HG02943 (cell line): ENCODE measurements around the gene INPP5A.
"Not testable (repeated sequence)": the region's sequence is repeated elsewhere in the genome, so short reads cannot be mapped to it uniquely, and the experiment has no call there.

Experiments
- ATAC-seq: cut with Tn5 transposase; IDR thresholded peaks from one replicate; pipeline ENCODE4 v1.9.1; 2021; ENCODE audit warnings: mild to moderate bottlenecking, low read depth, moderate library complexity; ENCODE audit not compliant: unreplicated experiment

The INPP5A gene

DNA sequence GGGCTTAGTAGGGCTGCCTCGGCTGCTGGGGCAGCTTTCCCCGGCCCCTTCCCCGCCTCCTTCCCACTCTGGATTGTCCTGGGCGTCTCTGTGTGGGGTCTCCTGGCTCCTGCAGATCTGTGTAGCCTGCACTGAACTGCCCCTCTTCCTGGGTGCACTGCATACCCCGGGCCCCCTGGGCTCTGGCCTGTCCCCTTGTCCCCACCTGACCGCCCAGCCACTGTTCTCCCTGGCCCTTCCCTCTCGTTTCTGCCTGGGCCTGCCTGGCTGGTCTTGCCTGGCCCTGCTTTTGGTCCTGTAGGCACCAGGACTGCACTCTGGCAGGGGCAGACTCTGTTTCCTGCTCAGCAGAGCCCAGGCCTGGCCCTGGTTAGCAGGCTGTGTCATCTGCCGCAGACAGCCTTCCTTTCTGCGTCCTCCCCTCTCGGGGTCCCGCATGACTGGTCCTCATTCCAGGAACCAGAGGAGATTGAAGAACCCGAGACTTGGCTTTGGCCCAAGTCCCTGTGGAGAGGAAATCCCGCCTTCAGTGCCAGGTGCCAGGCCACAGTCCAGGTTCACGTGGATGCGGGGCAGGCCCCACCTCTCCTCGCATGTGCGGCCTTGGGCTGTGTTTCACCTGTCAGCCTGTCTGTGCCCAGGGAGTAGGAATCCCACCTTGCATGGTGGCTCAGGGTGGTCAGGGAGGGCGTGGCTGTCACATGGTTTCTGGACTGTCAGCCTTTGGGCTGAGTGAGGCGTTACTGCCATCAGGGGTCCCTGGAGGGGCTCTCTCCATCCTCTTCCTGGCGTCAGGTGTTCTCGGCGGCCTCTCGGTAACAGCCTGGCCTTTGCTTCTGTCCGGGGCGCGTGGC is 9.2 kb downstream of the INPP5A start:
- ATAC-seq = no peak

DNA sequence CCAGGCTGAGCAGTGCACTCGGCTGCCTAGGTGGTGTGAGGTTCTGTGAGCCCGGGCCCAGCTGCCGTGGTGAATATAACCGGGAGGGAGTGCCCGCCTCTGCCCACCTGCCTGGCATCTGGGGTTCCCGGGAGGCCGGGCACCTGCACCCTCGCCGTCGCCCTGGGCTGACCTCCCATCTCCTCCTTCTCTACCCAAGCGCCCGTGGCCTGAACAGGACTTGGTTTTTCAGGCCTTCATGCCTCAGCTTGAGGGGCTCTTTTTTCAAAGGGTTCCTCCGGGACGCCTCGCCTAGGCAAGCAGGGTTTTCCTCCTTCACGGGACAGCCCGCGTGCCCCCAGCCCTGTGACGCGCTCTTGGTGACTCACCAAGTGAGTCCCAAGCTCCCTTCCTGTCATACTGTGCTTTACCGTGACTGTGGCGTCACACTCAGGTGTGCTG is 9.9 kb downstream of the INPP5A start:
- no peak for ATAC-seq

DNA sequence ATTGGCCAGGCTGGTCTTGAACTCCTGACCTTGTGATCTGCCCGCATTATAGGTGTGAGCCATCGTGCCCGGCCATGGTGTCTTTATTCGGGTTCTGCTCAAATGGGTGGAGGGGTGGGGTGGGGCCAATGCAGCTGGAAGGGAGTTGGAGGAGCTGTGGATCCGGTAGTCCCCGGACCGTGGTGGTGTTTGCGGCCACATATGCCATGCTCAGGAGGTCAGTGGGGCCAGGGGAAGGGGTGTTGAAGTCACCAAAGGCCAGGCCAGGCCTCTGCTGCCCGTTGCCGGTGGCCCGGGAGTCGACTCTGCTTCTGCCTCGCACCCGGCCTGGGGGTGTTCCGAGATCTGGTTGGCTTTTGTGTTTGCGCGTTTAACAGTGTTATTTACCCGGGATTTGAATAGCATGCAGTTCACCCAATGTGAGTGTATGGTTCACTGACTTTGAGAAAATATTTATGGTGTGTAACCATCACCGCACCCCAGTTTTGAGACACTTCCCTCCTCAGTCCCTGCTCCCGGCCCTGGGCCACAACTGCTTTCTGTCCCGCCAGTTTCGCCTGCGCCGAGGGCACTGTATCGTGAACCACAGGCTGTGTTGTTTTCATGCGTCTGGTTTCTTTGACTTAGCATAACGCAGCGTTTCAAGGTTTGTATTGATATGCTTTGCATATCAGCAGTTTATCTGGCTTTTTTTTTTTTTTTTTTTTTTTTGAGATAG is 10.7 kb downstream of the INPP5A start:
- no peak for ATAC-seq

DNA sequence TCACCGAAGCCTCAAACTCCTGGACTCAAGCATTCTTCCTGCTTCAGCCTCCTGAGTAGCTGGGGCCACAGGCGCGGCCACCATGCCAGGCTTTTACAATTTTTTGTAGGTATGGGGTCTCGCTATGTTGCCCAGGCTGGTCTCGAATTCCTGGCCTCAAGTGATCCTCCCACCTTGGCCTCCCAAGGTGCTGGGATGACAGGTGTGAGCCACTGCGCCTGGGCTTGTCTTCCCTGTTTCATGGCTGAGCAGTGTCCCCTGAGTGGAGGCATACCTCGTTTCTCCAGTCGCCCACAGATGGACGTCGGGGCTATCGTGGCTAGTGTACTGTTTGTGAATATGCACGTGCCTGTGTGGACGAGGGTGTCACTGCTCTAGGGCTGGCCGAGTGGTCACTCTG is 11.3 kb downstream of the INPP5A start:
- ATAC-seq = no peak

DNA sequence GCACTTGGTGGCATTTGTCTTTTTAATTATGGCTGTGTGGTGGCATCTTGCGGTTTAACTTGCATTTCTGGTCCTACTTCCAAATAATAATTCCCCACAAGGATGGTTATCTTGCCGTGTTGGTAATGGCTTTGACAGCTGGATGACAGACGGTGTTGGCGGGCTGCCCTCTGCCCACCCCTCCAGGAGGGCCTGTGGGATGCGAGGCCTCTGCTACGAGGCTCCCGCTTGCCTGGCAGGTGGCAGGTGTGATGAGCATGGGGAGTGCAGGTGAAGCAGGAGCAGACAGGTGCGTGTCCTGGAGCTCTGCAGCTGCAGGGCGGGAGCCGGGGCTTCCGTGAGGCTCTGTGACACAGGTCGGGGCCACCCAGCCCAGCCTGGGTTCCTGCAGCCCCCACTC is 11.8 kb downstream of the INPP5A start:
- ATAC-seq = no peak

DNA sequence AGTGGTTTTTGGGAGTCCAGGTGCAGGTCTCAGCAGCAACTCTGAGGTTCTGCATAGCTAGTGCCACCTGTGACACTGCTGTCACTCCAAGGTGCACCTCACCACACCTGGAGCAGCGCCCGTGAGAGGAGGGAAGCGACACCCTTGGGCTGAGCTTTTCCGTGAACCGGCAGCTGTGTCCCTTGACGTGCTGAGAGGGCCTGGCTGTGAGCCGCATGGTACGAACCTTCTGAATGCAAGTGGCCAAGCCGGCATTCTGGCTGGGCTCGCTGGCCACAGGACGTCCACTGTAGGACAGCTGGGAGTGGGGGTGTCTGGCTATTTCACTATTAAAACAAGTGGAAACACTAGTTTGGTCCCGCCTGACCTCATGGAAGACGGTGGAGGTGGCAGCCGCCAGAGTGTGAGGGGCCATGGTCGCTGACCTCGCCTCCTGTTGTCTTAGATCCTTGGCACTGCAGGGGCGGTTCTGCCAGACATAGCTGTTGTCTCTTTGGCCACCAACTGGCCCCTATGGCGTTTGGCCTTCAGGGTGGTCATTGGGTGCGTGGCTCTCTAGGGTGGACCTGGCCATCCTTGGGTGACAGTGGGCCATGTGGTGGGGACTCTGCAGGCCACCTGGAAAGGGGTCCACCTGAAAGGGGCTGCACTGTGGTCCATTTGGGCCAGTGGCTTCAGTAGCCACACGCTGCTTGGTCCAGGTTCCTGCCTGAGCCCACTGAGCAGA is 12.9 kb downstream of the INPP5A start:
- no peak for ATAC-seq

DNA sequence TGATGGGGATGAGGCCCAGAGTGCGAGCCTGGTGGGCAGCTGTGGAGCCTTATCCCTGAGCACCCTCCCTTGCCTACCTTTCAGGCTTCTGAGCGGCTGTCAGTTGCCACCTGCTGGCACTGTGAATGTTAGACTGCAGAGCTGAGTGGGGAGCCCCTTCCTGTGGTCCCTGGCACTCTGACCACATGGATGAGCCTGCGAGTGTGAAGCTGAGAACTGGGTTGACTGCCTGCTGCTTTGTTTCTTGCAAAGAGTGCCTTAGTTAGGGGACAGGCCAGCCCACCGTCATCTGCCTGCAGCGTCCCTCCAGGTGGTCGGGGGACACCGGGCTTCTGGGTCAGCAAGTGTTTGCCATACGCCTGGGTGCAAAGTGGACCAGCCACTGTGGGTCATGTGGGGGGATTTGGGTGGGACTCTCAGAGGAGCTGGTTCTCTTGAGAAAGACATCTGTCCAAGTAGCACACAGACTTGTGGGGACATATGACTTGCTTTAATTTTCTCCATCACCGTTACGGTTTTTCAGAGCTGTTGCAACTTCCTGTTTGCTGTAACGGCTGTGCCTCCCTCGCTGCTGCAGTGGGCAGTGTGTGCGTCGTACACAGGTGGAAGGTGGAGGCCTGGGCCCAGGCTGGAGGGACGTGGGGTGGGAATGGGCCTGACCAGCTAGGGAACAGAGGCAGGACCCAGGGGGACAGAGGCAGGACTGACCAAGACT is 13.7 kb downstream of the INPP5A start:
- peak; percentile 58 for ATAC-seq

DNA sequence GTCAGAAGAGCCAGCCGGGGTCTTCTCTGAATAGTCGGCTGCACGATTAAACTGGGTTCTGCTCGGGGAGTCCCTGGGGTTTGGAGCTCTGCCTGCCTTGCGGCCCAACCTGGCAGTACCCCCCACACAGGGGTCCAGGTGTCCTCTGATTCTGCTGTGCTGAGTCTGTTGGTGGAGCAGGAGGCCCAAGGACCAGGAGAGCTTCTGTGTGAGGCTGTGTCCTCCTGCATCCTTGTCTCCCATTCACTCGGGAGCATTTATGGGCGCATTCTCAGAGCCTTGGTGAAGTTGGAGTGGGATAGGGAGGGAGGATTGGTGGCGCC is 14.2 kb downstream of the INPP5A start:
- ATAC-seq = peak; percentile 7

DNA sequence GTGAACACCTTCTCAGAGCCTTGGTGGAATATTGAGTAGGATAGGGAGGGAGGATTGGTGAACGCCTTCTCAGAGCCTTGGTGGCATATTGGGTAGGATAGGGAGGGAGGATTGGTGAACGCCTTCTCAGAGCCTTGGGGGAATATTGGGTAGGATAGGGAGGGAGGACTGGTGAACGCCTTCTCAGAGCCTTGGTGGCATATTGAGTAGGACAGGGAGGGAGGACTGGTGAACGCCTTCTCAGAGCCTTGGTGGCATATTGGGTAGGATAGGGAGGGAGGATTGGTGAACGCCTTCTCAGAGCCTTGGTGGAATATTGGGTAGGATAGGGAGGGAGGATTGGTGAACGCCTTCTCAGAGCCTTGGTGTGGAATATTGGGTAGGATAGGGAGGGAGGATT is 15.0 kb downstream of the INPP5A start:
- not testable (repeated sequence) for ATAC-seq

DNA sequence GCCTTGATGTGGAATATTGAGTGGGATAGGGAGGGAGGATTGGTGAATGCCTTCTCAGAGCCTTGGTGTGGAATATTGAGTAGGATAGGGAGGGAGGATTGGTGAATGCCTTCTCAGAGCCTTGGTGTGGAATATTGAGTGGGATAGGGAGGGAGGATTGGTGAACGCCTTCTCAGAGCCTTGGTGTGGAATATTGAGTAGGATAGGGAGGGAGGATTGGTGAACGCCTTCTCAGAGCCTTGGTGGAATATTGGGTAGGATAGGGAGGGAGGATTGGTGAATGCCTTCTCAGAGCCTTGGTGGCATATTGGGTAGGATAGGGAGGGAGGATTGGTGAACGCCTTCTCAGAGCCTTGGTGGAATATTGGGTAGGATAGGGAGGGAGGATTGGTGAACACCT is 16.0 kb downstream of the INPP5A start:
- not testable (repeated sequence) for ATAC-seq

DNA sequence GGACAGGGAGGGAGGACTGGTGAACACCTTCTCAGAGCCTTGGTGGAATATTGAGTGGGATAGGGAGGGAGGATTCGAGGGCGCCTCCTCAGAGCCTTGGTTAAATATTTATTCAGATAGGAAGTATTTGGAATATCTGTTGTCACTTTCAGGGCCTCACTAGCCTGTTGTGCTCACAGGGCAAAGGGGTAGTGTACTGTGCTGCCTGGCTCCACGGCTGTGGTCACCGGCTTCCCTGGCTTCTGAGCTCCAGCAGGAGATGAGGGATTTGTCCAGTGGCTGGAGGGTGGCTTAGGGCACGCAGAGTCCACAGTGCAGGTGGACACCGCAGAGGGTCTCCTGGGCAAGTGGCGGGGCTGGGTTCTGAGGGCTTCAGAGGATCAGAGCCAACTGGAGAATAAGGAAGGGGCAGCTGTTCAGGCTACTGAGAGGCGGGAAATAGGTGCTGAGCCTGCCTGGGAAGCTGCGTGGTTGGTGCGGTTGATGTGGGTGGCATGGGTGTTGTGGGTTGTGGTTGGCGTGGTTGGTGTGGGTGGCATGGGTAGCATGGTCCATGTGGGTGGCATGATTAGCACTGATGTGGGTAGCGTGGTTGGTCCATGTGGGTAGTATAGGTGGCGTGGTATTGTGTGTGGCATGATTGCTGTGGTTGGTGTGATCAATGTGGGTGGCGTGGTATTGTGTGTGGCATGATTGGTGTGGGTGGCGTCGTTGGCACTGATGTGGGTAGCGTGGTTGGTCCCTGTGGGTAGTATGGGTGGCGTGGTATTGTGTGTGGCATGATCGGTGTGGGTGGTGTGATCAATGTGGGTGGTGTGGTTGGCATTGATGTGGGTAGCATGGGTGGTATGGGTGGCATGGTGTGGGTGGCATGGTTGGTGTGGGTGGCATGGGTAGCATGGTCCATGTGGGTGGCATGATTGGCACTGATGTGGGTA is 16.7 kb downstream of the INPP5A start:
- ATAC-seq = no peak

DNA sequence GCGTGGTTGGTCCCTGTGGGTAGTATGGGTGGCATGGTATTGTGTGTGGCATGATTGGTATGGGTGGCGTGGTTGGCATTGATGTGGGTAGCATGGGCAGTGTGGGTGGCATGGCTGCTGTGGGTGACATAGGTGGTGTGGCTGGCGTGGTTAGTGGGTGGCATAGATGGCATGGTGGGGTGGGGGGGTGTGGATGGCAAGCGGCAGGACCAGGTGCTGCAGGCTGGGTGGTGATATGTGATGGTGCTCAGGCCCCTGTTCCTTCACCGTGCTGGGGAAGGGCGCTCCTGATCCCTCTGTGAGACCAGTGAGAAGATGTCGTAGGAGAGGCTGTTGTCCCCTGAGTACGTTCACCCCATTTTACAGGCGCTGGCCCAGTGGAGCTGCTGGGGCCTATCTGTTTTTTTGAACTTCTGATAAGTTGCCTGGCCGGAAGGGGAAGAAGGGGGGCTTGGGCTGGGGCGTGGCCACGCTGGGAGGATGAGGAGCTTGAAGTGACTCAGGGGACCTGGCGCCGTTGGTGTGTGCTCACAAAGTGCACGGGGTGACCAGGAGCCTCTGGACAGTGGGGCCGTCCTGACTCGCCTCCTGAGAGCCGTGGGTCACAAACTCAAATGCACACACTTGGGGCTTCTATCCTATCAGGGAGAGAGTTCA is 17.5 kb downstream of the INPP5A start:
- no peak for ATAC-seq

DNA sequence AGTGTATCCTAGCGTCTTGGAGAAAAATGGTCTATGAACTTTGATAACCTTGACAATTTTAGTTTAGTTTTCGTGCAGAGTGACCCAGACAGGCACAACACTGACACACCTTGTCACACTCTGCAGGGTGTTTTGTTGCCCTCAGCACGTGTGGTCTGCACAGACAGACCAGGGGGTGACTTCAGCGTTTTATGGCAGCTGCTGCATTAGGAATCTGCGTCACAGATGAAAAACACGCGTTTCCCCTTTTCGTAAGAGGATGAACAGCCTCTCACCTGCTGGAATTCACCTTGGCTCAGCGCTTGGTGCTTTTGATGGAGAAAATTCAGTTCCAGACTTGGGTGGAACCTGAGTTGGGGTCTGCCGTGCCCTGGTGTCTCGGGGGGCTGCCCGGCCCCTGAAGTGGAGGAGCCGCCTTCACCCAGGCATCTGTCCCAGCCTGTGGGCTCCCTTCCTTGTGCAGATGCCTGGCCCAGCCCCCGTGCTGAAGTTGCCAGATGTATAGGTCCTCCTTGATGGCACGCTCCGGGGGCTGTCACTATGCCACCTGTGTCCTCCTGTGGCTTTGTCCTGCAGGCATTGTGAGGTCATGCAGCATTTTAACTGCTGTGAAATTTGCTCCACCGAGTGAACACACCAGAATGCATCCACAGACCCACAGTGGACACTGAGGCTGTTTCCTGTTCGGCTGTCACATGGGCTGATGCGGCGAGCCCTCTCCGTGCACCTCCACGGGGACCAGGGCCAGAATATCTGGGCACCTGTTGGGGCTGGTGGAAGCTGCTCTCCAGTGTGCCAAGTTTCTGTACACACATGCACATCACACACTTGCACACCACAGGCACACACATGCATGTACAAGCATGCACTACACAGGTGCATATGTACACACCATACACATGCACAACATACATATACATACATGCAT is 18.3 kb downstream of the INPP5A start:
- ATAC-seq = no peak

DNA sequence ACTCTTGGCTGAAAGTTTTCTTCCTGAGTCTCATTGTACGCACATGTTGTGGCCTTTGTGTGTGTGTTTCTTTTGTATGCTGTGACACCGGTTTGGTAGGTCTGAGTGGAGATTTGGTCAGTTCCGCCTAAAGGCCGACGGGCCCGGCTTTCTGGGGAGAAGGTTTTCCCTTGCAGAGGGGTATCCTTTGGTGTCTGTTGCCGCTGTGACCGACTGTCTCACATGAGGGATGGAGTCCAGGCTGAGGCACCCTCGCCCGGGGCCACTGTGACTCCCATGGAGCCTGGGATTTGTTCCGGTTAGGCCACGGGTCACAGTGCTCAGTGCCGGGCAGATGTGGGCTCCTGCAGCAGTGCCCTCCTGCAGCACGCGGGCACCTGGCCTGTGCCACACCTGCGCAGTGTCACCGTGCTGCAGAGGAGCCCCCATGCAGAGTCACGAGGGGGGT is 19.4 kb downstream of the INPP5A start:
- no peak for ATAC-seq

DNA sequence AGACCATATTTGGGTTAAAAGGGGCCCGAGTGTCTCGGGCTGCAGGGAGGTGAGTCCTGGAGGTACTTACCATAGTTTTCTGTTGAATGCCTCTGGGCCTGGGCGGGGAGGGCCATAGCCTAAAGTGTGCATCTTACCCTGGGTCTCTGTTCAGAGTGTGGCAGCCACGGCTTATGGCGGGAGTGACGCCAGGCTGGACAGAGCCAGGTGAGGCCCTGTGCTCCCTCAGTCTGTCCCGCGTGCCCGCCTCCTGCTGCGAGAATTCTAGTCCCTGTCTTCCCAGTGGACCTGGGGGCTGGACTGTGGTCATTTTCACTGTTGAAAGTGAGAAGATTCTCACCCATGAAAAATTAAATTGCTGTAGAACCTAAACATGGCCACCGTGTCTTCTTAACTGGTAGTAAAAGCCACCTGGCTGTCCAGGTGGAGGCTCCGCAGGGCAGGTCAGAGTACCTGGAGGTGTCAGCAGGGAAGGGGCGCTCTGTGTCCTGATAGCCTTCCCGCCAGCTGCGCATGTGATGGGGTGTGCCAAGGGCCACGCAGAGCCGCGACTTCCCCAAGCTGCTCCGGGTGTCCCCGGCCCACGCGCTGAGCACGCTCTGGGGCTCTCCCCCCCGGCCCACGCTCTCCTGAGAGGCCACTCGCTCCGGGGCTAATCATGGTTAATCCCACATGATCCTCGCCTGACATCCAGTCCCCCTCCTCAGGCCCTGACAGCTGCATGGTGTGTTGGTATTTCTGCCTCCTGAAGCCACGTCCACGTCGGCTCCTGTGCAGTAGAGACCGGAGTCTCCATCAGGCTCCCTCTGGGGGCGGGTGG is 20.3 kb downstream of the INPP5A start:
- ATAC-seq = no peak

DNA sequence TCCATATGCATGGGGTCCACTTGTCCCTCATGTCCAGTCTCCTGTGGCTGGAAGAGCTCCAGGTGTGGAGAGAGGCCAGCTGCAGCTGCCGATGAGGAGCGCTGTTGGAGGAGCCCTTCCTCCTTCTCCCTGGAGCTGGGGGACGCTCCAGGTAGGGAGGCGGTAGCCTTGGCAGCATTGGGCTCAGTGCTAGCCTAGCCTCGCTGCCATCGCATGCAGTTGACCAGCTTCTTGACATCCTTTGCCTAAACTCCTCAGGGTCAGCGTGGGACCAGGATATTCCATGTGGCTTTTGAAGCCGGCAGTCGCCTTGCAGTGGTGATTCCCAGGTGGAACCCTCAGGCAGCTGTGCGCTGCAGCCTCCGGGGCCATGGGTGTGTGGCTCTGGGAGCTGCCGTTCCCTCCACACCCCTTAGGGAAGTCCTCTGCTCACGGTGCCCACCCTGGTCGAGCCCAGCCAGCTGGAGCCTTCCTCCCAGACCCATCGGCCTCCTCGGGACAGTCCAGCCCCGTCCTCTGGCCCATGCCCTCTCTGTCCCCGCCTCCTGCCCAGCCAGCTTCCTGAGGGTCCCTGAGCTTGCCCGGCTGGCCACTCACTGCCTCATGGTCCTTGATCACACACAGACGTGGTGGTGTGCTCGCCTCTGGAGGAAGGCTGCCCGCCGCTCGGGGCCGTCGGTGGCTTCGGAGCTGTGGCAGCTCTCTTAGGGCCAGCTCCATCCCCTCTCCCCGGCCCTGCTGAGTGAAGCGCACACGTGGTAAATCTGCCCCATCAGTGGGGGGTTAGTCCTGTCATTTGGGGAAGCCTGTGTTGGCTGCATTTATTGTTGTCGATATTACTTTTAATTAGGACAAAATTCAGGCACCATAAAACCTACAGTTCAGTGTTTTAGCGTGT is 21.2 kb downstream of the INPP5A start:
- ATAC-seq = no peak
